NCI-H510A (cell line): ENCODE data around the gene STAT4.

Experiments
- DNase-seq: peaks from one replicate; lab custom pipeline; 2025; lab: John Stamatoyannopoulos, UW

STAT4 gene

DNA sequence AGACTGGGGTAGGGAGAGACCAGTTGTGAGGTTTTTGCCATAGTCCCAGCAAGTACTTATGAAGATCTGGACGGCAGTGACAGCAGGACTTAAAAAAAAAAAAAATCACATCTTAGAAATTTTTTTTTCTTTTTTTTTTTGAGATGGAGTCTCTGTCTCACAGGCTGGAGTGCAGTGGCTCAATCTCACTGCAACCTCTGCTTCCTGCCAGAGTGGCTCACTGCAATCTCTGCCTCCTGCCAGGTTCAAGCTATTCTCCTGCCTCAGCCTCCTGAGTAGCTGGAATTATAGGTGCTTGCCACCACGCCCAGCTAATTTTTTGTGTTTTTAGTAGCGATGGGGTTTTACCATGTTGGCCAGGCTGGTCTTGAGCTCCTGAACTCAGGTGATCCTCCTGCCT lies 22.4 kb upstream of the STAT4 start:
- no peak for DNase-seq

DNA sequence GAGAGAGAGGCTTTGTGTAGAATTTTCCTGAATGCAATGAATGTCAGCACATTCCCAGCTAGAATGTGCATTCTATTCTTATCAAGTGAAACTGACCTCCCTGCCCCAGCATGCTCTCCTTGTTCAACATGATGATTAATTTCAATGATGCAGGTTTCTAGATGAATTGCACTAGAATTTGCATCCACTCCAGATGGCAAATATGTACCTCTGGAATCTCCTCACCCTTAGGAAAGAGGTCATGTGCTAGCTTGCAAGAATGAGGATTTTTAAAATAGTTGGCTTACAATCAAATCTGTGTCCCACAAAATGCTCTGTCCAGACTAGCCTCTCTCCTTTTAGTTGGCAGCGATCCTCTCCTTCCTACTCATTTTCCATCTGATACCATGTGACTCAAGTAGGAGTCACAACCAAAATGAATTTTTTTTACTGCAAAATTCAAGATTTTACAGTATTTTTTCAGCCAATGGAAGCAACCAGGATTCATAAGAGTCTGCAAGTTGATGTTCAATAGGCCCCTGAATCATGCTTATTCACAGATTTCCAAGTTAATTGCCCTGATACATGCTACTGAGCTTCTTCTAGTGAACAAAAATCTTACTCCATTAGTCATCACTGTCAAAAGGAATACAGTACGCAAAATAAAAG lies 21.0 kb upstream of the STAT4 start:
- no peak for DNase-seq

DNA sequence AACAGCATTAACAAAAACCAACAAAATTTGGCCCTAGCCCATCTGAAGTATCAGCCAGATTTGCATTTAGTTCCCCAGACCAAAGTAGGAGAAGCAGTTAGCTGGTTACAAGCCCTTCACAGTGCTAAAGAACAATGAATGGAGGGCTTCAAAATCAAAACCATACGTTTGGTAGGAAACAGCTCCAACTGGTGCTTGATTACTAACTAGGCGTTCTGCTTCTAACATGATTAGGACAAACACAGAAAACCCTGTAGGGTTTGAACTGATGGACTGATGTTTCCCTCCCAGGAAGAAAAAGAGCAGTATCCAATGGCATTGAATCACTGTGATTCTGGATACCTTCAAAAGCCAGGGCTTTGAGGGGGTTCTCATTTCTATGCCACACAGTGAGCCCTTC lies 20.5 kb upstream of the STAT4 start:
- DNase-seq = no peak

DNA sequence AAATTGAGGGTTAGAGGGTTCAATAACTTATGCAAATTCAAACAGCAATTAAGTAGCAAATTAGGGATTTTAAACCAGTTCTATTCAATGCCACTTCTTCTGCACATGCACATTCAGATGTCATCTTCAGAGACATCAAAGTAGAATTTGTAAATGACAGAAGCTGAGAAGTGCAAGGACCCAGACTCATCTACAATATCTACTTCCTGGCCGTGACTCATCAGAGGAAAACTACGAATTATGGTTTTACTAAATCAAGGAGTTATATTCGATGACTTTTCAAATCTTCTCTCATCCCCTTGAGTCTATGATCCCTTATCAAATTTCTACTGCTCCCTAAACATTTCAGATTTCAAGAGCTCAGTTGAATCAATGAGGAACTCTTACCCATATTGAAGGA lies 20.0 kb upstream of the STAT4 start:
- DNase-seq = no peak

DNA sequence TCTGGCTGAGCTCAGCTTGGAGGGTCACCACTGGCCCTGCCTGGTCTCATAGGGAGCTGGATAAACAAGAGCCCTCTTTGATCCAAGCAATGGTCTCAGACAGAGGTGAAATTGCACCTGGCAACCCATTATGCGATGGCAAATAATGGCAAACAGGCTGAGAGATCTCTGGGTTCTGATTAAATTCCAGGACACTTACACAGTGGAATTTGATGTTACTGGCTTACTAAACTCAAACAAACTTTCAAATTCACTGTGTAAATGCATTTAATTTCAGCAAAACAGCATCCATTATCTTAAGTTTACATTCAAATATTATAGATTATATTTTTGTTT lies 19.5 kb upstream of the STAT4 start:
- DNase-seq = no peak

DNA sequence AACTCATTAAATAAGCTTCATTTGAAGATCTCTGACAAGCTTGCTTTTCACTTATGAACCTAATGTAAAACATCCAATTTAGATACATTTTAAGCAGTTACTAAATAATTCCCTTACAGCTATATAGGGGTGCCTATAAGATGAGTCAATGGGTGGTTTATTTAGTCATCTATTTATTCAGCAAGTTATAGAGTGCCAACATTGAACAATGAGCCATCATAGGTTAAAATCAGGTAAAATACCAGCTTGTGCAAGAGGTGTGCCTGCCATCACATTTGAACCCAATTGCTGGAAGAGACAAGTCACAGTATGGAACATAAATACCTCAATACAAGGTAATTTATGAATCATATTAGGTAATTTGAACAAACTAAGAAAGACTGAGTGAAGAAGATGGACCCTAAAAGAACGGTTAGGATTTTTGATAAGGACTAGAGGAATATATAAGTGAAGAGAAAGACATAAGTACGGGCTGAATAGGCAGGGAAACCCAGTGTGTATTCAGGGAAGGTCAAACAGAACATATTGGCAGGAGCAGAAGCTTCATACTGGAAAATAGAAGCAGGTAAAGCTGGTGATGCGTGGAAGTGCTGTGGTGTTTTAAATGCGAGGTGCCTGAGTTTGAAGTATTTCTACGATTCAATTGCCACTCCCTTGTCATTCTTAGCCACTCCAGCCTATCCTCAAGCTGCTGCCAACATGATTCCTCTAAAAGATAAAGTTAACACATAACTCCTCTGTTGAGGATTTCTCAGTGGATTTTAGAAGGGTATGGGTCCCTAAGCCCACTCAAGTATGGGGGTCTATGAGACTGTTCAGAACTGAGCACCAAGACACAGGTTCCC lies 18.9 kb upstream of the STAT4 start:
- DNase-seq = no peak

DNA sequence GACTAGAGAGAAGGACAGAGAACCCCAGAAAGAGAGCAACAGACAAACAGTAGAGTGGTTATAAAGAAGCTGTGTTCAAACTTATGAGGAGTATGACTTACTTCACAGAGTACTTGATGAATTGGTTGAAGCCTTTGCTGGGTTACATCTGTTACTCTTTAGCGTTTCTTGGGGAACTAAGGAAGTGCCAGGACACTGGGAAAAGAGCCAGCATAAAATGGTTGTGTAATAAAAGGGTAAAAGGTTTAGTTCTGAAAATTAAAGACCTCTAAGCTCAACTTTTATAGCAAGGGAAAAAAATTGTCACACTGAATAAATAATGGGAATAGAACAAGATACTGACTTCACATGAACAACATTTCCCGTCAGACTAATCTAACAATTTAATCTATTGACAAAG lies 17.0 kb upstream of the STAT4 start:
- DNase-seq = no peak

DNA sequence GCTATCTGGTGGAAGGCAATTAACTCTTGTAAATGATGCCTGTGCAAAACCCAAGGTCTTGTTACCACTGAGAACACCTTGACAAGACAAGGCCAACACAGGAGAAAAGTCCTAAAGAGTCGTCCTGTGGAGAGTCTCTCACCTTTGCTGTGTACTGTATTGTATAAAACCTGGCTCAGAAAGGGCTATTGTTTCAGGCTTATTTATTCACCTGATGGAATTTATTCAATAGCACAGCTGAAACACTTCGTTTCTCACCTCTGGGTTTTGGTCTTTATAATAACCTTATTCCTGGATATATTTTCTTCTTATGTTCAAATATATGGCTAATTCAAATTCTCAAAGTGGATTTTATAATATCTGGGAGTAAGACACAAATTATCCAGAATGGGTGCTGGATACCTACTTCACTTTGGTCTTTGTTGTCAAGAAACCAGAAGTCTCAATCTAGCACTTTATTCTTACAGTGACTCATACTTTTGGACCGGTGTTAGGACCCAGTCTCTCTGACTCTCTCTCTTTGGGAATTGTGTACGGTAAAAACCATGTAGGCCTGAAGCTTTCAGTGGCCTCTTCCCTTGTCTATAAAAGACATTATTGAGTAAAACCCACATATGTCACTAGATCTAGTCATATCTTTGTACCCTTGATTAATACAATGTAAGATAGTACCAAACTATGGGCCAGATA lies 16.1 kb upstream of the STAT4 start:
- DNase-seq = no peak

DNA sequence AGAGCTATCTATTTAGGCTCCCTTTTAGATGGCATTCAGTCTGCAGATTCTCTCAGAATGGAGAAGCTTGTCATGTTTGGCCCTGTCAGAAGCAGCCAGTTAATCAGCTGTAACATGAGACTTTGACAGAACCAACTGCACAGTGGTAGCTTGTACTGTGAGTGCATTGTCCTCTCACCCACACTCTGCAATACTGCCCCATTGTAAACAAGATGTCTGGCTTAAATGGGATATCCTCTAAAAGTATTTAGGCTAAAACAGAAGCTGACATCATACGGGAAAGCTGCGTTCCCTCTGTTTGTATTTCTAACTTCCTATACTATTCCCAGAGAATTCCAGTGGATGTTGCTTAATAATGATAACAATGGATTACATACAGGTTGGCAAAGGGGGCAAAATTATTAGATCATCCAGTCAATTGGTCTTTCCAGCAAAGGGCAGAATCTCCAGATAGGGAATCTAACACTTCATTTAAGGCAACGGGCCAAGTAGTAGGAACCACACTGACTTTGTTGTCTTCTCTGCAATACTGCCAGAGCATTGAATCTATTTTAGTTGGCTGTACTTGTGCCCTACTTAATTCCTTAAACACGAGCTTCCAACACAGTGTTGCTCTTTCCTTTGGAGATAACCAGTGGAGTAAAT lies 15.4 kb upstream of the STAT4 start:
- DNase-seq = peak; percentile 15

DNA sequence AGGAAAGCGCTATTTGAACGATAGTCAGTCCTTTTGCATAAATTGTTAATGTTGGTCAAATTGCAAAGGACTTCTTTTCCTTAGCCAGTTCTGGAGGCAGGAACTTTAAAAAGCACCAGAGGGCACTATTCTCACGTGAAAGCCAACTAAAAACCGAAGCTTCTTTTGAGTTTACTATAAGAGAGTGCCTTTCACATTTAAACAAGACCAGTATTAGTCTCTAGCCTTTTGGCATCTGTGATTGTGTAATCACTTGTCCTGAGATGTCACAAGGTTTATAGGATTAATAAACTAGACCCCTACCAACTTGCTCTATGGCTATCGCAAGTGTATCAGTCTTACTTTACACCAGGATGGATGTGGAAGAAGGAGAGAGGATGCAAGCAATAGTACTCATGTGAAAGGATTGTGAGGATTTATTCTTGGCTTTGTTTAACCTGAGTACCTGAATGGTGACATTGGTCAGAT lies 14.4 kb upstream of the STAT4 start:
- no peak for DNase-seq

DNA sequence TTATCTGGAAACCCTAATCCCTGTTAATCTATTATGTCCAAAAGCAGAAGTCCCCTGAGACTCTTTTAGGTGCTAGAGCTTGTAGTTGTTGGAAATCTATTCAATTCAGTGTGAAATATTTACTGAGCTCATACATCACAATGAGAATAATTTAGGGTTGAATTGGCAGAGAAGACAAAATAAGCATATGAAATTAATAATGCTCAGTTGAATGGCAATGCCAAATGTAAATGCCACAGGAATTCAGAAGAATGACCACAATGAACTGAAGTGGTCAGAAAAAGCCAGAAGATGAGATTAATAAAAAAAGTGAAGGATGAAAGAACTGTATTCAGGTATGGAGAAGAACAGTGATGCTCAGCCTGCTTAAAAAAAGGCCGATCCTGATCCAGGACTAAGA lies 8.0 kb upstream of the STAT4 start:
- DNase-seq = no peak

DNA sequence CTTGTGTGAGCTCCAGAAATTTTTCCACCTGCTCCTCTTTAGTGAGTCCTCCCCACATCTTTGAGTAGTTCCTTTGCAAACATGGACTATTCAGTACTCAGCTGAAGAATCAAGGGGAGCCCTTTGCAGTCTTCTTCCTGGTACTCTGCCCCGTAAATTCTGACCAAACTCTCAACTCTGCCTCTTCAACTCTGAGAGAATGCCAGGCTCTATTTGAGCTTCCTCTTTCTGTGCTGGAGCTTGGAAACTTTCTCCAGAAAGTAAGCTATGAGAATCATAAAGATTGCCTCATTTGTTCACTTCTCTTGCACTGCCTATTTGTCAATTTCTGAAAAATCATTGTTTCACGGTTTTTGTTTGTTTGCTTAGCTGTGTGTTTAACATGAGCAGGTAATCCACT lies 7.4 kb upstream of the STAT4 start:
- DNase-seq = no peak

DNA sequence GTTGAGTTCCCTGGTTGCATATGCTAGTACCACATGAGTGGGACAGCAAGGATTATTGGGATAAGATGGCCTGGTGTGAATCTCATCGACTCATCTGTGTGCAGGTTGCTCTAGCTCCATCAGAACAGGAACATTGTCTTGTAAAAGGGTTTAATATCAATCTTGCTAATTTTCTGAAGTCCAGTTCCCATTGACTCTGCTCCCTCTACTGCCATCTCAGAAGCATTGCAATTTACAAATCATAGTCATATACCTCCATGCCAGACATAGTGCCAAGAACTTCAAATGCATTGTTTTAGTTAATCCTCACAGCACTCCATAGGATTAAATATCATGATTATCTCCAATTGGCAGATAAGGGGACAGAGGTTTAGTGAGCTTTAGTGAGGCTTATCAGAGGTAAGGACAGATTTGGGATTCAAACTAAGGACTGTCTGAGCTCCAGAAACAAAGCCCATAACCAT lies 4.8 kb upstream of the STAT4 start:
- DNase-seq = no peak

DNA sequence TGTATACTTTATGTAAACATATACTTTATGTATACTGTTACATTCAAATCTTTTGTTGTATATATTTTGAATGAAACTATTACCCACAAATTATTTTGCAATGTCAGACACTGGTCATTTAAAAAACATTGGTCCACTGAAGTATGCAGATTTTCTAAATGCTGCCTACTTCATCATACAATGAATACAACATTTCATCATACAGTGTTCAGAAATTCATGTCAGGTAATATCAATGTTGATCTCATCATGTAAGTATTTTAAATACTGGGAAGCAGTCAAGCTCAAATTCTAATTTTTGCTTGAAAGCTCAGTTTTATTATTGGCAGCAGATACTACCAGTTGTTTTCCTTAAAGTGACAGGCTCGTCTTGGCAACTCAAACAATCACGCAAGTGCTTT lies 2.9 kb upstream of the STAT4 start:
- DNase-seq = no peak

DNA sequence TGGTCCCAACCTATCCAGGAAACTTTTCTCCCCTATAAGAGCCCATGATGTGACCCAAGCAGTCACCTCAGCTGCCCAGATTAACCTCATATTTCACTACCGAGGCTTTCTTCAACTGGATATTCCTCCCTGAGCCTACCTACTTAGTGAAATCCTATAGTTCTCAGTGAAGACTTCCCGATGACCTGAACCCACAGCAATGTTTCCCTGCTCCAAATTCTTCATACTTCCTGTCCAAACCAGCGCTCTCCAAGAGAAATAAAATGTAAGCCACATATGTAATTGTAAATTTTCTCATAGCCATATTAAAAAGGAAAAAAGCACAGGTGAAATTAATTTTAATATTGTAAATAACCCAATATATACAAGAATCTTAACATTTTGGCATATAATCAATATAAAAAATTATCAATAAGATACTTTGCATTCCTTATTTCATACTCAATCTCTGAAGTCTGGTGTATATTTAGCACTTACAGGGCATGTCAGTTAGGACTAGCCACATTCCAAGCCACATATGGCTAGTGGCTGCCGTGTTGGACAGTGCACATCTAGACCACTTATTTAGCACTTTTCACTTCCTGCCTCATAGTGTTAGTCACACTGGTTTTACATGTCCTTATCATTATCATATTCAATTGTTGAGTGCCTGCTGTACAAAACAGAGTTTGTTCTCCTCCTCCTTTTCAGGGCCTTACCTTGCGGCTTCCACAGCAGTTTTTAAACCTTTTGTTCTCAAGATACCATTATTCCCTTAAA lies 1.9 kb upstream of the STAT4 start:
- DNase-seq = no peak

DNA sequence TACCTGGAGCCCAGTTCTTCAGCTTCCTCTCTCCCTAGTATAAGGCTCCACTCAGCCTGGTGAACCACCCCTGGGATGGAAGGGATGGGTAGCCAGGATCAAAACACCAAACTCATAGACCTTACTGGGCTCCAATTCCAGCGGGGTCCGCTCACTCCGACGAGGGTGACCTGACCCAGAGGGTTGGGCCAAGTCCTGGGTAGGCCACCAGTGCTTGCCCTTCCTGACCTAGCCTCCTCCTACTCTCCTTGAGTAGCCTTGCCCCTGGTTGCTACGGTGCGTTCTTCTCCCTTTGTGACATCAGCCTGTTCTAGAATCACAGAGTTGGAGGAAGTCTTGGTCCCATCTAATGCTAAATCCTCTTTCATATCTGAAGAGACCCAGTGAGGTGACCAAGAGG lies 537 bp upstream of the STAT4 start:
- no peak for DNase-seq

DNA sequence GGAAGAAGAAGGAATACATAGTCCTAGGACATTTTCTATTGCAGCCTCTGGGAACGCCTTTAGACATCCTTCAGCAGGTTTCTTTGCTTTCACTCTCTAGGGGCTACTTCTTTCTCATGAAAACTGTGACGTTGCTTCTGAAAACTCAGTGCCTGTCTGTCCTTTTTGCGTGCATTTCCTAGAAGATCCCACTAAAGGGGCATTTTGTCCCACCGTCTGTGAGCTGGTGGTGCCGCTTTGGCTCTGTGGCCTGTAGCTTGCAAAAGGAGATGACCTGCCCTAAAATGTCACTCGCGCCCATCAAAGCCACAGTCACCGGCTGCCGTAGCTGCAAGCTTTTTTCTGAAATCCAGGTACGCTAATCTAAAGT lies 579 bp downstream of the STAT4 start:
- no peak for DNase-seq

DNA sequence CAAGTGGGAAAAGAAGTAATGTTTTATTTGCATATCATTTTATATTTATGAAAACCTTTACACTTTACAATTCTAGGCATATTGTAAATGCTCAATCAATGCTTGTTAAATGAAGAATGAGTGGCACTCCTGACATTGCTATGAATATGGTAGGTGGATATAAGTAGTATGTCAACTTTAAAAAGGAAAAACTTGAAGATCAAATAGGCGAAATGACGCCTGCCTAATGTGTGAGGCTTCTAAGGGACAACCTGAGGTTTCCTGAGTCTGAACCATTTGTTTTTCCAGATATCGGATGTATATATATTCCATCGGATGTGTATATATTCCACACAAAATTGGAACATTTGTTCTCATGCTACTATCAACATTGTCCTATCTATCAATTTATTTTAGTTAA lies 1.4 kb downstream of the STAT4 start:
- no peak for DNase-seq

DNA sequence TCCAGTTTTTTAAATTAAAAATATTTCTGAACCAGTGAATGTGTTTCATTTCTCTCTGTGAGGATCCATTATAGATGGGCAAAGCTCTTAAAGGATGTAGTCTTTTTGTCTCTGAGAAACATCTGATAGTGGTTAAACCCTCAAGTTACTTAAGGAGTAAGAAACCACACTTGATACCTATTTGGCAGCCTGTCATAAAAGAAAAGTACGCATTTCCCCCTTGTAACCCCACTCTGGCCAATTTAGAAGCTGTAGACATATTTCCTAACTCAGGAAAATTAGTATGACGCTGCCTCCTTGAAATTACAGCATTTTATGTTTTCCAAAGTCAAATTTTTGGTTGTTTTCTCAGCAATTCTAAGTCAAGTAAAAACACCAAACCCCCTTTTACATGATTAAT lies 2.0 kb downstream of the STAT4 start:
- no peak for DNase-seq

DNA sequence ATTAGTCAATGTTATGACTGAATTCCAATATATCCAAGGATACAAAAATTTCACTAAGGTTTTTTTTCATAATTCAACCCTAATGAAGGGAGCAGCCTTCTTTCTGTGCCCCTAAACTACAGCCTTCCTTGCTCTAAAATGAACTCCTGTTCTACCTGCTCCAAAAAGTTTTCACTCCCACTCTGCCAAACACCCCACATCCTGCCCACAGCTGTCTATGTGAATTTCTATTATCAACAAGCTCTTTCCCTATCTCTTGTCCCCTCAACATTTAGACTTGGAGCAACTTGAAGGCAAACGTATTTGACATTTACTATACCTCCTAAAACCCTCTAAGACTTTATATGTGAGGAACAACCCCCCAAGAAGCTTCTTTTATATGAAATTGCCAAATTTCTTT lies 2.5 kb downstream of the STAT4 start:
- no peak for DNase-seq

DNA sequence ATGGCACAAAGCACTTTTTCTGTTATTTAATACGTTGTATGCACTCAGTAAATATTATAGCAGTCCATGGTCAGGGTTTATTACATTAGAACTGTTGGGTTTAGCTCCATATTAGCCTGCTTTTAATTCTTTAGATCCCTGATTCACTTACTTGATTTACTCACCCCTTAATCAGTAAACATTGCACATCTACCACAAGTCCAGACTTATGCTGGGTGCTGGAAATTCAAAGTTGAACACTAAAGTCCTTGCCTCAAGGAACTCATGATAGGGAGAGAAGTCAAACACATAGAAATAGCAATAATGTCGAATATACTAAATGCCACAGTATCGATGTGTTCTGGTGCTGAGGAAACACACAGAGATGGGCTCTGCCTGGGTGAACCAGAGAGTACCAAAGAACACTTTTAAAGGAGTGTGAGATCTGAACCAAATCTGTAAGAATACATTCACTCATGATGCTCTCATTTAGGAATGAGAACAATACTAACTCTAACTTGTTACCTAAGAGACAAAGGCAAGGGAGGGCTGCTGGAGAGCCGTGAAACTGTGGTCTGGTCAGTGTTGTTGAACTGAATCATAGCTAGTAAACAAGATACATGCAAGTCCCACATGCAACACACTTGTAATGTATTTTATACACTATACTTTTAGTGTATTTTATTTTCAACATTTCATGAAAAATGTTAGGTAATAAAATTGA lies 4.9 kb downstream of the STAT4 start:
- no peak for DNase-seq
